Upper lobe of left lung (tissue), 4 donors: ENCODE data around the gene ADD2.

Experiments
- EP300 ChIP-seq, 4 donors: sonication (generic); formaldehyde crosslinking; IDR thresholded peaks; one replicate each; pipeline ENCODE4 v1.5.1; 2017; ENCODE audit warnings: antibody characterized with exemption in 4 of 4, control low read depth in 2 of 4
- POLR2A ChIP-seq, 4 donors: fragments of 450-650 bp; IDR thresholded peaks; one replicate each; pipeline ENCODE4 v1.5.1; 2016 to 2017; ENCODE audit warnings: antibody characterized with exemption in 4 of 4, mild to moderate bottlenecking in 2 of 4
- POLR2AphosphoS5 ChIP-seq, 2 donors: sonication (generic); formaldehyde crosslinking; IDR thresholded peaks; one replicate each; pipeline ENCODE4 v1.5.1; 2017; ENCODE audit warnings: antibody characterized with exemption in 2 of 2
- TF ChIP-seq, protein P1 (sequence below), 6 experiments: fragments of 450-650 bp in 4 of 6; fragments of 200-600 bp in 2 of 6; sonication (generic) in 2 of 6; IDR thresholded peaks; one replicate each; pipeline ENCODE4 v1.5.1; 2016 to 2019; ENCODE audit warnings: antibody characterized with exemption in 6 of 6

DNA sequence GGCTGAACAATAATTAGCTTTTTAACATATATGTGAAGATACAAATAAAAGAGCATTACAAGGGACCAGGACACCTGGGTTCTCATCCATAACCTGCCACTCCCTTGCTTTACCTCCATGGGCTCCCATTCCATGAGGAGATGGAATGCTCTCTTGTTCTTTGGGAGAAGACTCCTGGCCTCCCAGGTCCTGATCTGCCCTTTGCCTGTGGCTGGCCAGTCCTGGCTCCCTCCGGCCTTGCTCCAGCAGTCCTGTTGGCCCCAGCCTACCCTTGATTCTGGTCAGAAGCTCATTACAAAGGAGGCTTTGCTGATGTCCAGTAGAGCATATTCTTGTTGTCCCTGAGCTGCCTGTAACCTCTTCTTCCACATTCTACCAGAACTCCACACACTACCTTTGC is 60.3 kb downstream of the ADD2 start:
- TF ChIP-seq POLR2A (IDR thresholded peaks at IDR 0.05): no peak
- TF ChIP-seq, protein P1, sequence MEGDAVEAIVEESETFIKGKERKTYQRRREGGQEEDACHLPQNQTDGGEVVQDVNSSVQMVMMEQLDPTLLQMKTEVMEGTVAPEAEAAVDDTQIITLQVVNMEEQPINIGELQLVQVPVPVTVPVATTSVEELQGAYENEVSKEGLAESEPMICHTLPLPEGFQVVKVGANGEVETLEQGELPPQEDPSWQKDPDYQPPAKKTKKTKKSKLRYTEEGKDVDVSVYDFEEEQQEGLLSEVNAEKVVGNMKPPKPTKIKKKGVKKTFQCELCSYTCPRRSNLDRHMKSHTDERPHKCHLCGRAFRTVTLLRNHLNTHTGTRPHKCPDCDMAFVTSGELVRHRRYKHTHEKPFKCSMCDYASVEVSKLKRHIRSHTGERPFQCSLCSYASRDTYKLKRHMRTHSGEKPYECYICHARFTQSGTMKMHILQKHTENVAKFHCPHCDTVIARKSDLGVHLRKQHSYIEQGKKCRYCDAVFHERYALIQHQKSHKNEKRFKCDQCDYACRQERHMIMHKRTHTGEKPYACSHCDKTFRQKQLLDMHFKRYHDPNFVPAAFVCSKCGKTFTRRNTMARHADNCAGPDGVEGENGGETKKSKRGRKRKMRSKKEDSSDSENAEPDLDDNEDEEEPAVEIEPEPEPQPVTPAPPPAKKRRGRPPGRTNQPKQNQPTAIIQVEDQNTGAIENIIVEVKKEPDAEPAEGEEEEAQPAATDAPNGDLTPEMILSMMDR (IDR thresholded peaks at IDR 0.05): no peak
- no peak for TF ChIP-seq POLR2AphosphoS5 (IDR thresholded peaks at IDR 0.05)
- TF ChIP-seq EP300 (IDR thresholded peaks at IDR 0.05): no peak
